Activated CD4-positive, alpha-beta memory T cell treated with anti-CD3 and anti-CD28 coated beads, Interleukin-2, amount 10 ng/mL, durations not matched to agents 7 days and 5 days (primary cell): ENCODE measurements around the gene FAT3. TPM values are rescaled to one million over a fixed set of nuclear protein-coding genes. Genes with fewer than 3 reads are reported as not detected.

ENCODE experiments used
- CTCF ChIA-PET: fragments of 350-600 bp; sonication (Branson Sonifier 250); formaldehyde crosslinking; loops from one replicate; lab custom pipeline; 2021; ENCODE audit warnings: antibody characterized with exemption, inconsistent platforms; lab: Charles Lee
- POLR2A ChIA-PET: fragments of 350-600 bp; sonication (Branson Sonifier 250); formaldehyde crosslinking; loops from one replicate; lab custom pipeline; 2021; ENCODE audit warnings: antibody characterized with exemption; lab: Charles Lee
- DNase-seq: peaks from one replicate; pipeline ENCODE4 v3.0.0-alpha.2; 2020
- H3K27ac Mint-ChIP-seq: one replicate; pipeline ENCODE4 v1.8.0; 2021; ENCODE audit warnings: mild to moderate bottlenecking, mixed read lengths
- H3K27me3 Mint-ChIP-seq: one replicate; pipeline ENCODE4 v1.8.0; 2021; ENCODE audit warnings: mixed read lengths
- H3K36me3 Mint-ChIP-seq: one replicate; pipeline ENCODE4 v1.8.0; 2021; ENCODE audit warnings: low read depth, mixed read lengths
- H3K4me1 Mint-ChIP-seq: one replicate; pipeline ENCODE4 v1.8.0; 2021; ENCODE audit warnings: mixed read lengths
- H3K4me3 Mint-ChIP-seq: one replicate; pipeline ENCODE4 v1.8.0; 2021; ENCODE audit warnings: mild to moderate bottlenecking, mixed read lengths
- H3K9me3 Mint-ChIP-seq: one replicate; pipeline ENCODE4 v1.8.0; 2021; ENCODE audit warnings: mixed read lengths
- total RNA-seq, 2 experiments: library from RNA; stranded (reverse); gene quantifications; one replicate each; pipeline ENCODE4 v1.2.3, GENCODE V29; 2021

Gene FAT3
- total RNA-seq, 2 experiments from 2014 or later = not detected

GRCh38 chr11:92219476-92219875 is 5.1 kb upstream of the FAT3 start:
- no peak overlapping the region for H3K27ac Mint-ChIP-seq
- no peak overlapping the region for H3K4me3 Mint-ChIP-seq
- CTCF ChIA-PET = no interaction called here
- no peaks in the 10 kb centered on the region for H3K36me3 Mint-ChIP-seq
- POLR2A ChIA-PET = no interaction called here
- no peak for DNase-seq
- H3K27me3 Mint-ChIP-seq = peaks cover 15% of the 10 kb centered on the region
- no peaks in the 10 kb centered on the region for H3K4me1 Mint-ChIP-seq
- no peaks in the 10 kb centered on the region for H3K9me3 Mint-ChIP-seq

- H3K9me3 Mint-ChIP-seq = no peaks in the 10 kb centered on the region
- no peaks in the 10 kb centered on the region for H3K36me3 Mint-ChIP-seq
- peaks cover 36% of the 10 kb centered on the region for H3K27me3 Mint-ChIP-seq
- CTCF ChIA-PET = interaction anchor here (0.6 kb wide), 1 partner anchor 10 kb away, joined by 3 read pairs; no protein-coding TSS in a partner anchor
- POLR2A ChIA-PET = no interaction called here
- H3K27ac Mint-ChIP-seq = no peak overlapping the region
- H3K4me1 Mint-ChIP-seq = no peaks in the 10 kb centered on the region
- DNase-seq = no peak
- H3K4me3 Mint-ChIP-seq = no peak overlapping the region
These were observed 1.9 kb upstream of the FAT3 start for GRCh38 chr11:92222701-92223100.

- ChIA-PET POLR2A (no interaction called here), CTCF (no interaction called here)
- H3K27me3 Mint-ChIP-seq = peaks cover 45% of the 10 kb centered on the region
- no peaks in the 10 kb centered on the region for H3K36me3 Mint-ChIP-seq
- H3K9me3 Mint-ChIP-seq = no peaks in the 10 kb centered on the region
- no peak overlapping the region for H3K27ac Mint-ChIP-seq
- no peak overlapping the region for H3K4me3 Mint-ChIP-seq
- no peaks in the 10 kb centered on the region for H3K4me1 Mint-ChIP-seq
- no peak for DNase-seq
These were observed 588 bp upstream of the FAT3 start for GRCh38 chr11:92224054-92224406.

- Mint-ChIP-seq H3K4me1 (no peaks in the 10 kb centered on the region), H3K27me3 (peaks cover 45% of the 10 kb centered on the region), H3K36me3 (no peaks in the 10 kb centered on the region), H3K9me3 (no peaks in the 10 kb centered on the region), H3K27ac (no peak overlapping the region), H3K4me3 (no peak overlapping the region)
- POLR2A ChIA-PET = no interaction called here
- CTCF ChIA-PET = no interaction called here
- no peak for DNase-seq
These were observed 528 bp downstream of the FAT3 start for GRCh38 chr11:92225125-92225567.

- Mint-ChIP-seq H3K4me3 (no peak overlapping the region), H3K27ac (no peak overlapping the region), H3K36me3 (no peaks in the 10 kb centered on the region), H3K4me1 (no peaks in the 10 kb centered on the region), H3K27me3 (peaks cover 45% of the 10 kb centered on the region), H3K9me3 (no peaks in the 10 kb centered on the region)
- DNase-seq = no peak
- ChIA-PET POLR2A (no interaction called here), CTCF (no interaction called here)
These were observed 1.1 kb downstream of the FAT3 start for GRCh38 chr11:92225568-92226330.

GRCh38 chr11:92226331-92227229 is 2.0 kb downstream of the FAT3 start:
- Mint-ChIP-seq H3K27me3 (peaks cover 45% of the 10 kb centered on the region), H3K27ac (no peak overlapping the region), H3K36me3 (no peaks in the 10 kb centered on the region), H3K4me3 (no peak overlapping the region), H3K4me1 (no peaks in the 10 kb centered on the region), H3K9me3 (no peaks in the 10 kb centered on the region)
- CTCF ChIA-PET = no interaction called here
- POLR2A ChIA-PET = no interaction called here
- DNase-seq = no peak

- CTCF ChIA-PET = no interaction called here
- no peaks in the 10 kb centered on the region for H3K36me3 Mint-ChIP-seq
- POLR2A ChIA-PET = no interaction called here
- peaks cover 45% of the 10 kb centered on the region for H3K27me3 Mint-ChIP-seq
- no peak for DNase-seq
- no peak overlapping the region for H3K4me3 Mint-ChIP-seq
- no peaks in the 10 kb centered on the region for H3K4me1 Mint-ChIP-seq
- no peak overlapping the region for H3K27ac Mint-ChIP-seq
- no peaks in the 10 kb centered on the region for H3K9me3 Mint-ChIP-seq
These were observed 2.7 kb downstream of the FAT3 start for GRCh38 chr11:92227230-92227814.

GRCh38 chr11:92227959-92228935 is 3.6 kb downstream of the FAT3 start:
- no peaks in the 10 kb centered on the region for H3K9me3 Mint-ChIP-seq
- no peak for DNase-seq
- no peaks in the 10 kb centered on the region for H3K36me3 Mint-ChIP-seq
- peaks cover 42% of the 10 kb centered on the region for H3K27me3 Mint-ChIP-seq
- ChIA-PET CTCF (no interaction called here), POLR2A (no interaction called here)
- H3K27ac Mint-ChIP-seq = no peak overlapping the region
- no peaks in the 10 kb centered on the region for H3K4me1 Mint-ChIP-seq
- H3K4me3 Mint-ChIP-seq = no peak overlapping the region

GRCh38 chr11:92236856-92237255 is 12.2 kb downstream of the FAT3 start:
- CTCF ChIA-PET = no interaction called here
- Mint-ChIP-seq H3K9me3 (no peaks in the 10 kb centered on the region), H3K27me3 (no peaks in the 10 kb centered on the region), H3K4me1 (no peaks in the 10 kb centered on the region), H3K36me3 (no peaks in the 10 kb centered on the region), H3K4me3 (no peak overlapping the region), H3K27ac (no peak overlapping the region)
- no peak for DNase-seq
- POLR2A ChIA-PET = no interaction called here

GRCh38 chr11:92240916-92241315 is 16.3 kb downstream of the FAT3 start:
- no peaks in the 10 kb centered on the region for H3K9me3 Mint-ChIP-seq
- DNase-seq = no peak
- H3K4me3 Mint-ChIP-seq = no peak overlapping the region
- H3K4me1 Mint-ChIP-seq = no peaks in the 10 kb centered on the region
- POLR2A ChIA-PET = no interaction called here
- CTCF ChIA-PET = no interaction called here
- no peak overlapping the region for H3K27ac Mint-ChIP-seq
- H3K36me3 Mint-ChIP-seq = no peaks in the 10 kb centered on the region
- H3K27me3 Mint-ChIP-seq = no peaks in the 10 kb centered on the region

GRCh38 chr11:92245700-92246271 is 21.2 kb downstream of the FAT3 start:
- H3K36me3 Mint-ChIP-seq = no peaks in the 10 kb centered on the region
- H3K27ac Mint-ChIP-seq = no peak overlapping the region
- H3K4me3 Mint-ChIP-seq = no peak overlapping the region
- no peak for DNase-seq
- no peaks in the 10 kb centered on the region for H3K4me1 Mint-ChIP-seq
- no peaks in the 10 kb centered on the region for H3K27me3 Mint-ChIP-seq
- CTCF ChIA-PET = no interaction called here
- no peaks in the 10 kb centered on the region for H3K9me3 Mint-ChIP-seq
- POLR2A ChIA-PET = no interaction called here

- Mint-ChIP-seq H3K27ac (no peak overlapping the region), H3K9me3 (no peaks in the 10 kb centered on the region), H3K4me1 (no peaks in the 10 kb centered on the region), H3K4me3 (no peak overlapping the region), H3K27me3 (no peaks in the 10 kb centered on the region), H3K36me3 (no peaks in the 10 kb centered on the region)
- ChIA-PET POLR2A (no interaction called here), CTCF (no interaction called here)
- no peak for DNase-seq
These were observed 22.0 kb downstream of the FAT3 start for GRCh38 chr11:92246630-92247029.
